Measurements from ENCODE around the gene ANAPC2. TPM values are rescaled to one million over a fixed set of nuclear protein-coding genes. Genes with fewer than 3 reads are reported as not detected.

ANAPC2 gene
- total and polyA plus RNA-seq, 2 of the 4 experiments (the other 2 are of a cell fraction): 9.3 to 29.5 TPM

- H2BK20ac ChIP-seq (ENCODE audit: low read depth, low read length): no peak overlapping the region
- no peak overlapping the region for H3K9ac ChIP-seq (ENCODE audit: low read depth, low read length)
- H3K79me1 ChIP-seq (ENCODE audit: low read depth in 1 of 2, low read length in 2 of 2): peaks cover 8 to 27% of the 10 kb centered on the region in 2 experiments; a peak in 3 of 4 replicates
- CTCF ChIA-PET: no interaction called here
- intact Hi-C loops (cut with micrococcal nuclease) (no loop called here), in situ Hi-C loops (cut with MboI; ENCODE audit: low sequenced_read_pairs) (no loop called here), dilution Hi-C loops (cut with HindIII; ENCODE audit: low sequenced_read_pairs, unreplicated experiment) (no loop called here)
- peaks cover 6% of the 10 kb centered on the region; the same call in 1 of the 2 replicates for H4K20me1 ChIP-seq (ENCODE audit: insufficient read depth, low read length)
- WGBS, 2 experiments (ENCODE audit: extremely low coverage in 2 of 2, insufficient read length in 1 of 2): 66% methylated on average over 13 of the region's 40 CpGs; no CpG with 5 or more reads in 1 of the 2 experiments
- H3K9me1 ChIP-seq (ENCODE audit: insufficient read depth, low read length): no peaks in the 10 kb centered on the region
- no peak overlapping the region for H3K4me2 ChIP-seq (ENCODE audit: low read depth, low read length)
- peaks cover 5% of the 10 kb centered on the region; the same call in 1 of the 2 replicates for H3K4me1 ChIP-seq (ENCODE audit: control insufficient read depth, insufficient read depth, low read length)
- no peak overlapping the region for H3K27ac ChIP-seq (ENCODE audit: insufficient read depth, low read length)
- no peak overlapping the region for H2BK120ac ChIP-seq (ENCODE audit: low read depth, low read length)
- H3K36me3 ChIP-seq (ENCODE audit: control insufficient read depth, insufficient read depth, low read length): no peaks in the 10 kb centered on the region
- no peak overlapping the region for H3K18ac ChIP-seq (ENCODE audit: low read depth, low read length)
- no peak overlapping the region for H2AK9ac ChIP-seq (replicated peaks; ENCODE audit: low read depth, low read length, poor library complexity)
- H3K23ac ChIP-seq (ENCODE audit: low read depth, low read length): no peak overlapping the region
- DNase-seq: no peak
- BruUV-seq (replicated peaks): no TSS peak
- no peak overlapping the region for H2AK5ac ChIP-seq (ENCODE audit: low read depth, low read length)
- peaks cover 1% of the 10 kb centered on the region; the same call in 1 of the 2 replicates for H3K27me3 ChIP-seq (ENCODE audit: control insufficient read depth, insufficient read depth, low read length)
- ATAC-seq (ENCODE audit: low read depth): no peak
- H4K91ac ChIP-seq (ENCODE audit: insufficient read depth, low read depth, low read length): no peak overlapping the region
- H3K4me3 ChIP-seq (ENCODE audit: insufficient read depth, low read depth, low read length): no peak overlapping the region
- H3K56ac ChIP-seq (ENCODE audit: extremely low read depth, insufficient read depth, low read length): no peak overlapping the region
- TF ChIP-seq POLR2A (IDR thresholded peaks at IDR 0.05; ENCODE audit: low read depth, low read length) (no peak), MAFK (IDR thresholded peaks at IDR 0.05; ENCODE audit: low read depth, low read length) (no peak), FOS (IDR thresholded peaks at IDR 0.05; ENCODE audit: low read depth, low read length) (no peak), CTCF (conservative IDR thresholded peaks at IDR 0.05; ENCODE audit: low read depth, low read length) (no peak), NFE2L2 (IDR thresholded peaks at IDR 0.05; ENCODE audit: low read depth, low read length) (no peak), RAD21 (IDR thresholded peaks at IDR 0.05; ENCODE audit: low read length) (no peak), USF2 (IDR thresholded peaks at IDR 0.05; ENCODE audit: low read depth, low read length) (no peak), SMC3 (IDR thresholded peaks at IDR 0.05; ENCODE audit: low read depth, low read length) (no peak), CEBPB (IDR thresholded peaks at IDR 0.05; ENCODE audit: low read depth, low read length) (no peak), CHD1 (IDR thresholded peaks at IDR 0.05; ENCODE audit: low read depth, low read length) (no peak), MAZ (IDR thresholded peaks at IDR 0.05; ENCODE audit: borderline replicate concordance, low read depth, low read length) (no peak), MXI1 (IDR thresholded peaks at IDR 0.05; ENCODE audit: borderline replicate concordance, low read depth, low read length) (no peak), BHLHE40 (IDR thresholded peaks at IDR 0.05; ENCODE audit: low read depth, low read length) (no peak), RFX5 (IDR thresholded peaks at IDR 0.05; ENCODE audit: low read depth, low read length) (no peak), RCOR1 (IDR thresholded peaks at IDR 0.05; ENCODE audit: insufficient replicate concordance, low read length) (no peak), ELK1 (IDR thresholded peaks at IDR 0.05; ENCODE audit: borderline replicate concordance, low read depth, low read length) (no peak)
- H4K8ac ChIP-seq (ENCODE audit: low read depth in 2 of 2, low read length in 2 of 2): no peak overlapping the region
- POLR2A ChIA-PET (ENCODE audit: unreplicated experiment): no interaction called here
- no peak overlapping the region for H2BK5ac ChIP-seq (ENCODE audit: low read depth, low read length, poor library complexity, severe bottlenecking)
- no peak overlapping the region for H4K5ac ChIP-seq (ENCODE audit: low read depth, low read length)
- H3K9me3 ChIP-seq (ENCODE audit: control insufficient read depth, insufficient read depth, low read length): no peaks in the 10 kb centered on the region
- no peak overlapping the region for H2BK15ac ChIP-seq (ENCODE audit: low read depth, low read length)
- no peak overlapping the region for H3K4ac ChIP-seq (ENCODE audit: low read depth, low read length)
- no peak overlapping the region for H3K14ac ChIP-seq (replicated peaks; ENCODE audit: low read depth, low read length)
- H2AFZ ChIP-seq (replicated peaks; ENCODE audit: low read length, poor library complexity): no peak overlapping the region
Measured at GRCh38 chr9:137234055-137234697, 45.8 kb upstream of the ANAPC2 start.
